Measurements from ENCODE around the gene ORAI3. TPM values are rescaled to one million over a fixed set of nuclear protein-coding genes. Genes with fewer than 3 reads are reported as not detected.

The ORAI3 gene
- total RNA-seq, 1 donor from 2014 or later: 39.0 TPM

GRCh38 chr16:30921459-30921747 lies 27.5 kb upstream of the ORAI3 start:
- H3K27ac ChIP-seq: peak overlapping the region; percentile 95 to 97
- no peak for TF ChIP-seq CTCF (IDR thresholded peaks at IDR 0.05)
- H3K36me3 ChIP-seq: no peaks in the 10 kb centered on the region
- no peaks in the 10 kb centered on the region for H3K27me3 ChIP-seq
- no peak for DNase-seq (ENCODE audit: low spot score in 2 of 2)
- H3K4me1 ChIP-seq: peaks cover 3 to 4% of the 10 kb centered on the region in 2 donors
- intact Hi-C loops (cut with DNase I): loop anchor here (1.0 kb wide), 2 partner anchors 46 to 77 kb away; no protein-coding TSS in a partner anchor
- H3K4me3 ChIP-seq: peak overlapping the region; percentile 64 to 65
- no peaks in the 10 kb centered on the region for H3K9me3 ChIP-seq

- Histone ChIP-seq H3K27ac (peak overlapping the region; percentile 95 to 97), H3K4me3 (peak overlapping the region; percentile 64 to 65), H3K27me3 (no peaks in the 10 kb centered on the region), H3K9me3 (no peaks in the 10 kb centered on the region), H3K4me1 (peaks cover 3 to 4% of the 10 kb centered on the region in 2 donors), H3K36me3 (no peaks in the 10 kb centered on the region)
- DNase-seq (ENCODE audit: low spot score in 2 of 2): peak; percentile 69 to 95
- TF ChIP-seq CTCF (IDR thresholded peaks at IDR 0.05): peak; percentile 87 to 93 (median 92)
- intact Hi-C loops (cut with DNase I): loop anchor here (1.0 to 2.0 kb wide), 6 partner anchors 26 to 271 kb away; partner anchors contain the start of genes CTF1, FBRS, ORAI3 and PRR14
Observed at GRCh38 chr16:30921748-30922419, 27.0 kb upstream of the ORAI3 start.

GRCh38 chr16:30922420-30922959 lies 26.4 kb upstream of the ORAI3 start:
- no peaks in the 10 kb centered on the region for H3K36me3 ChIP-seq
- peak overlapping the region; percentile 71 to 82 for H3K4me3 ChIP-seq
- H3K27me3 ChIP-seq: no peaks in the 10 kb centered on the region
- no peaks in the 10 kb centered on the region for H3K9me3 ChIP-seq
- intact Hi-C loops (cut with DNase I): loop anchor here (1.0 to 2.0 kb wide), 4 partner anchors 26 to 272 kb away; partner anchors contain the start of genes CTF1, FBRS, ORAI3 and PRR14
- peak overlapping the region; percentile 95 to 97 for H3K27ac ChIP-seq
- H3K4me1 ChIP-seq: peaks cover 3 to 4% of the 10 kb centered on the region in 2 donors
- peak; percentile 100 for DNase-seq (ENCODE audit: low spot score in 2 of 2)
- TF ChIP-seq CTCF (IDR thresholded peaks at IDR 0.05): no peak

- no peaks in the 10 kb centered on the region for H3K27me3 ChIP-seq
- no peaks in the 10 kb centered on the region for H3K36me3 ChIP-seq
- peak overlapping the region; percentile 71 to 82 for H3K4me3 ChIP-seq
- DNase-seq (ENCODE audit: low spot score in 2 of 2): peak; percentile 99 to 100
- H3K4me1 ChIP-seq: peaks cover 3 to 4% of the 10 kb centered on the region in 2 donors
- H3K27ac ChIP-seq: peak overlapping the region; percentile 95 to 97
- no peak for TF ChIP-seq CTCF (IDR thresholded peaks at IDR 0.05)
- H3K9me3 ChIP-seq: no peaks in the 10 kb centered on the region
- intact Hi-C loops (cut with DNase I): loop anchor here (1.0 to 2.0 kb wide), 5 partner anchors 26 to 272 kb away; partner anchors contain the start of genes CTF1, FBRS, ORAI3 and PRR14
Observed at GRCh38 chr16:30922960-30923535, 25.8 kb upstream of the ORAI3 start.

- Histone ChIP-seq H3K36me3 (peaks cover 0 to 2% of the 10 kb centered on the region in 2 donors), H3K4me1 (peaks cover 3 to 4% of the 10 kb centered on the region in 2 donors), H3K27me3 (no peaks in the 10 kb centered on the region), H3K9me3 (no peaks in the 10 kb centered on the region), H3K4me3 (peak within 1 kb of the TSS; percentile 71 to 82), H3K27ac (peak within 1 kb of the TSS; percentile 95 to 97)
- no peak for TF ChIP-seq CTCF (IDR thresholded peaks at IDR 0.05)
- intact Hi-C loops (cut with DNase I): loop anchor here (1.0 to 2.0 kb wide), 4 partner anchors 17 to 273 kb away; partner anchors contain the start of genes ORAI3, PRR14 and SETD1A
- DNase-seq (ENCODE audit: low spot score in 2 of 2): peak in 1 of 2 donors; percentile 79
Observed at GRCh38 chr16:30923554-30924075, 25.3 kb upstream of the ORAI3 start, which contains the start of gene FBXL19. TSS of gene FBXL19 (plus strand) at chr16:30923572. CDS start at chr16:30925755, 2,183 bp downstream.

Measured in ascending aorta (tissue), 2 donors.